H1 (cell line): Measurements from ENCODE around the gene CDPF1. TPM values are rescaled to one million over a fixed set of nuclear protein-coding genes. Genes with fewer than 3 reads are reported as not detected.

Experiments used
- CTCF ChIA-PET: fragments of 300-600 bp; sonication (Branson Sonifier 250); formaldehyde crosslinking; loops from one replicate; lab custom pipeline; 2021; ENCODE audit not compliant: partially characterized antibody; lab: Charles Lee
- POLR2A ChIA-PET: fragments of 300-600 bp; sonication (Branson Sonifier 250); formaldehyde crosslinking; loops from one replicate; lab custom pipeline; 2021; ENCODE audit warnings: inconsistent platforms; ENCODE audit not compliant: partially characterized antibody; lab: Charles Lee
- DNase-seq, 2 experiments: peaks; one replicate each; pipeline versions ENCODE4 v3.0.0 to v3.0.0-alpha.2; 2010 to 2022; ENCODE audit warnings: low spot score in 2 of 2, low read depth in 1 of 2, mixed read lengths in 1 of 2
- FAIRE-seq: peaks from 2 replicates; lab custom pipeline; 2011; peaks lifted over from hg19 to GRCh38; lab: Jason Lieb, UNC
- H2AFZ ChIP-seq: 2 replicates; pipeline ENCODE4 v1.8.1; 2012; ENCODE audit warnings: low read length, inconsistent platforms
- H2AK5ac ChIP-seq: 2 replicates; pipeline ENCODE4 v1.6.1; 2013; ENCODE audit warnings: low read depth, low read length
- H2BK120ac ChIP-seq: replicated peaks from 2 replicates; pipeline ENCODE3; 2013; ENCODE audit warnings: low read depth, low read length, inconsistent platforms
- H2BK12ac ChIP-seq: 2 replicates; pipeline ENCODE4 v1.6.1; 2013; ENCODE audit warnings: low read depth, low read length
- H2BK15ac ChIP-seq: 2 replicates; pipeline ENCODE4 v1.6.1; 2013; ENCODE audit warnings: low read length
- H2BK20ac ChIP-seq: 2 replicates; pipeline ENCODE4 v1.6.1; 2013; ENCODE audit warnings: low read length
- H2BK5ac ChIP-seq: 2 replicates; pipeline ENCODE4 v1.6.1; 2013; ENCODE audit warnings: low read depth, low read length
- H3K14ac ChIP-seq: 2 replicates; pipeline ENCODE4 v1.6.1; 2013; ENCODE audit warnings: inconsistent platforms; ENCODE audit not compliant: insufficient read length
- H3K18ac ChIP-seq: 2 replicates; pipeline ENCODE4 v1.6.1; 2013; ENCODE audit warnings: low read length; ENCODE audit errors: extremely low read depth
- H3K23ac ChIP-seq: 2 replicates; pipeline ENCODE4 v1.6.1; 2013; ENCODE audit warnings: inconsistent platforms; ENCODE audit not compliant: insufficient read length
- H3K23me2 ChIP-seq: 2 replicates; pipeline ENCODE4 v1.6.1; 2013; ENCODE audit warnings: low read depth, low read length
- H3K27ac ChIP-seq: 2 replicates; pipeline ENCODE4 v1.6.1; 2011; ENCODE audit warnings: low read depth, low read length, inconsistent platforms
- H3K27me3 ChIP-seq, 4 experiments: replicated peaks in 1 of 4; 1 replicate in 1 of 4; 2 replicates in 3 of 4; pipeline versions ENCODE4 v1.6.1 to v1.8.1; 2011 to 2013; ENCODE audit warnings: low read length in 3 of 4, mild to moderate bottlenecking in 3 of 4, inconsistent platforms in 2 of 4, mixed read lengths in 2 of 4, moderate library complexity in 1 of 4; ENCODE audit not compliant: control insufficient read depth in 3 of 4, insufficient read depth in 3 of 4; ENCODE audit errors: extremely low read depth in 1 of 4
- H3K36me3 ChIP-seq, 4 experiments: 2 replicates each; pipeline versions ENCODE4 v1.6.1 to v1.8.1; 2011 to 2013; ENCODE audit warnings: mild to moderate bottlenecking in 4 of 4, low read length in 3 of 4, moderate library complexity in 2 of 4, control low read depth in 1 of 4, inconsistent platforms in 1 of 4; ENCODE audit not compliant: insufficient read depth in 4 of 4, control insufficient read depth in 2 of 4
- H3K4ac ChIP-seq: replicated peaks from 2 replicates; pipeline ENCODE3; 2013; ENCODE audit warnings: low read length, low read depth, mixed read lengths, inconsistent platforms; ENCODE audit not compliant: insufficient read length
- H3K4me1 ChIP-seq, 4 experiments: replicated peaks in 1 of 4; 1 replicate in 1 of 4; 2 replicates in 3 of 4; pipeline versions ENCODE4 v1.6.1 to v1.8.1; 2011 to 2013; ENCODE audit warnings: low read length in 3 of 4, inconsistent platforms in 2 of 4, mixed read lengths in 1 of 4; ENCODE audit not compliant: insufficient read depth in 4 of 4, control insufficient read depth in 3 of 4
- H3K4me2 ChIP-seq, 2 experiments: 2 replicates each; pipeline versions ENCODE4 v1.6.1 to v1.8.1; 2011 to 2013; ENCODE audit warnings: low read depth in 2 of 2, low read length in 2 of 2, control low read depth in 1 of 2, inconsistent platforms in 1 of 2, mild to moderate bottlenecking in 1 of 2; ENCODE audit not compliant: insufficient read depth in 1 of 2
- H3K4me3 ChIP-seq, 4 experiments: fragments of 200-600, 300-600 bp in 1 of 4; sonication (generic), shearing (Covaris generic), sonication (Bioruptor Twin) in 1 of 4; 2 replicates each; pipeline versions ENCODE4 v1.5.1 to v1.8.1; 2011 to 2016; ENCODE audit warnings: low read length in 4 of 4, low read depth in 3 of 4, control low read depth in 2 of 4, inconsistent platforms in 2 of 4, mild to moderate bottlenecking in 2 of 4, mixed read lengths in 1 of 4, moderate library complexity in 1 of 4; ENCODE audit not compliant: insufficient read depth in 2 of 4; ENCODE audit errors: extremely low read depth in 1 of 4
- H3K56ac ChIP-seq: replicated peaks from 2 replicates; pipeline ENCODE3; 2013; ENCODE audit warnings: low read depth, mild to moderate bottlenecking, mixed read lengths, low read length, inconsistent platforms; ENCODE audit not compliant: insufficient read length
- H3K79me1 ChIP-seq: 2 replicates; pipeline ENCODE4 v1.6.1; 2013; ENCODE audit warnings: low read depth, low read length, control low read depth
- H3K79me2 ChIP-seq, 2 experiments: 2 replicates each; pipeline versions ENCODE4 v1.6.1 to v1.8.1; 2012 to 2013; ENCODE audit warnings: low read length in 2 of 2, mild to moderate bottlenecking in 2 of 2, inconsistent platforms in 1 of 2; ENCODE audit not compliant: insufficient read depth in 2 of 2, control insufficient read depth in 1 of 2
- H3K9ac ChIP-seq, 4 experiments: replicated peaks in 1 of 4; 1 replicate in 1 of 4; 2 replicates in 3 of 4; pipeline versions ENCODE4 v1.6.1 to v1.8.1; 2011 to 2013; ENCODE audit warnings: low read depth in 3 of 4, low read length in 3 of 4, control low read depth in 2 of 4, mild to moderate bottlenecking in 2 of 4, moderate library complexity in 2 of 4, inconsistent platforms in 1 of 4; ENCODE audit errors: extremely low read depth in 1 of 4
- H3K9me3 ChIP-seq, 2 experiments: 2 replicates each; pipeline versions ENCODE4 v1.6.1 to v1.8.1; 2012 to 2013; ENCODE audit warnings: mild to moderate bottlenecking in 2 of 2, moderate library complexity in 2 of 2, control low read depth in 1 of 2, inconsistent platforms in 1 of 2, low read depth in 1 of 2, low read length in 1 of 2, mixed read lengths in 1 of 2; ENCODE audit not compliant: insufficient read depth in 2 of 2
- H4K20me1 ChIP-seq, 2 experiments: replicated peaks in 1 of 2; 2 replicates each; pipeline versions ENCODE3 to v1.8.1; 2011 to 2013; ENCODE audit warnings: inconsistent platforms in 2 of 2, low read length in 2 of 2, mild to moderate bottlenecking in 1 of 2; ENCODE audit not compliant: insufficient read depth in 2 of 2, control insufficient read depth in 1 of 2
- H4K5ac ChIP-seq: 2 replicates; pipeline ENCODE4 v1.6.1; 2013; ENCODE audit warnings: low read length, low read depth, mixed read lengths, inconsistent platforms; ENCODE audit not compliant: insufficient read length
- H4K8ac ChIP-seq: 2 replicates; pipeline ENCODE4 v1.8.0; 2013; ENCODE audit warnings: mild to moderate bottlenecking, moderate library complexity, low read length, inconsistent platforms; ENCODE audit not compliant: insufficient read depth; ENCODE audit errors: extremely low read depth
- H4K91ac ChIP-seq: replicated peaks from 2 replicates; pipeline ENCODE3; 2013; ENCODE audit warnings: low read length, mixed read lengths, inconsistent platforms; ENCODE audit not compliant: insufficient read length
- ASH2L ChIP-seq: fragments of 200-600, 300-600 bp; sonication (generic); IDR thresholded peaks from one replicate; pipeline ENCODE4 v1.7.1; 2017; ENCODE audit warnings: low read length
- BACH1 ChIP-seq: IDR thresholded peaks from 2 replicates; pipeline ENCODE4 v1.6.1; 2012; ENCODE audit warnings: low read length, improper control_type of control experiment
- CHD1 ChIP-seq: IDR thresholded peaks from 2 replicates; pipeline ENCODE4 v1.6.1; 2012; ENCODE audit warnings: low read depth, low read length, improper control_type of control experiment
- KDM4A ChIP-seq: IDR thresholded peaks from one replicate; pipeline ENCODE4 v1.7.1; 2012; ENCODE audit warnings: low read depth, mild to moderate bottlenecking, moderate library complexity, low read length, inconsistent platforms; ENCODE audit not compliant: severe bottlenecking
- NANOG ChIP-seq: IDR thresholded peaks from 2 replicates; pipeline ENCODE4 v1.6.1; 2011; ENCODE audit warnings: low read length, low read depth, mild to moderate bottlenecking, inconsistent platforms; ENCODE audit not compliant: insufficient read depth, poor library complexity, severe bottlenecking
- PHF8 ChIP-seq: fragments of 200-600 bp; sonication (generic); conservative IDR thresholded peaks from 2 replicates; pipeline ENCODE4 v1.7.1; 2012; ENCODE audit warnings: low read depth, mild to moderate bottlenecking, inconsistent platforms, low read length, moderate library complexity
- TBP ChIP-seq: IDR thresholded peaks from 2 replicates; pipeline ENCODE4 v1.6.1; 2011; ENCODE audit warnings: low read depth, low read length, improper control_type of control experiment
- TCF12 ChIP-seq: IDR thresholded peaks from 2 replicates; pipeline ENCODE4 v1.6.1; 2011; ENCODE audit warnings: low read depth, mild to moderate bottlenecking, low read length
- ZNF274 ChIP-seq: IDR thresholded peaks from 2 replicates; pipeline ENCODE4 v1.7.0; 2012; ENCODE audit warnings: low read length, borderline replicate concordance; ENCODE audit errors: extremely low read depth
- WGBS, 2 experiments: shearing (Covaris generic) in 1 of 2; methylation state at CpG; one replicate each; pipeline versions ENCODE4 v1.1.6 to v1.1.7; 2013 to 2015; ENCODE audit warnings: low lambda C conversion rate in 2 of 2, mixed read lengths in 2 of 2, inconsistent platforms in 1 of 2, low coverage in 1 of 2, missing lambda C conversion rate in 1 of 2; ENCODE audit not compliant: insufficient replicate concordance in 2 of 2, insufficient coverage in 1 of 2, insufficient read length in 1 of 2; ENCODE audit errors: extremely low coverage in 1 of 2, missing lambda C conversion rate in 1 of 2; 5-methylcytosine and 5-hydroxymethylcytosine counted together
- polyA plus RNA-seq, 7 experiments: library from polyadenylated mRNA; depleted of rRNA in 3 of 7; stranded (reverse) in 5 of 7; unstranded in 2 of 7; fragments of >200 nt in 5 of 7; fragments of 200-250 nt in 2 of 7; gene quantifications; 1 replicate in 5 of 7; 2 replicates in 1 of 7; 4 replicates in 1 of 7; pipeline versions ENCODE4 v1.2.1 to v1.2.3, GENCODE V29; 2011 to 2013; ENCODE audit warnings: missing spikeins in 2 of 7, mixed read lengths in 2 of 7
- total RNA-seq: library from RNA; stranded (reverse); fragmentation: NEBNext Ultra II Directional; extraction: Animal tissue kit (Norgen Biotek cat#: 25700); gene quantifications from 2 replicates; pipeline ENCODE4 v1.2.1, GENCODE V29; 2021
- TF ChIP-seq, protein P1 (sequence below): IDR thresholded peaks from 2 replicates; pipeline ENCODE4 v1.6.1; 2012; ENCODE audit warnings: inconsistent platforms

CDPF1 gene
- total and polyA plus RNA-seq, 2 of the 8 experiments (the other 6 are each of a cell fraction or from before 2014, with no cell fraction given) = 9.7 to 13.7 TPM

DNA sequence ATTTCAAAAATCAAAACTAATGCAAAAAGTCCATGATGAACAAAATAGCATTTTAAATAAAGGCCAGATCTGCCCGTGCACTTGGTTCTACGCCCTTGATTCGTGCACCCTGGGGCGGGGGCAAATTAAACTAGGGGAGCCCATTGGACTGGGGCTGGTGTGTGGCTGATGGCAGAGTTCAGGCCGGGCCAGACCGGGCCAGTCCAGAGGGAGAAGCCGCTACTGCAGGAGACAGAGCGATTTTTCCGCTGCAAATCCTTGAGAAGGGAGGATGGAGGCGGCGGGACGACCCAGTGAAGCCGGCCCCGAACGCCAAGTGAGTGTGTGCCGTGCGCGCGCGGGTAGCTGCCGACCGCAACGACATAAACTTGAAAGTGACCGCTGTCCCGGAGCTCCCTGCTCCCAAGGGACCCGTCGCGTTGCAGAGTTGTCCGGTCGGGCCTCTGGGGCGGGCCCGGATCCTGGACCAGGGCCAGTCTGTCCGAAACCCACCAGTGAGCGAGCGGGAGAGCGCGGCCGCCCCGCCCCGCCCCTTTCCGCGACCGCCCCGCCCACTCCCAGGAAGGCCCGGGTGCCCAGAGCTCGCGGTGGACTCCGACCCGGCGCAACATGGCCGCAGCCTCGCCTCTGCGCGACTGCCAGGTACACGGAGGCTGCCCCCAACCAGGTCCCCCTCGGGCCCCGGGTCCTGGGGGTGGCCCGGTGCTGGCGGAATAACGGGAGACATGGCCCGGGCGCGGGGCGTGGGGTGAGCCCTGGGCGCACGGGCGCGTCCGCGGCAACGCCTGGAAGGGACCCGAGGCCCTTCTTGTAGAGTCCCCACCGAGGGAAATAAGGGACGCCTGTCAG lies 17.6 kb upstream of the CDPF1 start, which contains the start of gene TTC38:
TSS of gene TTC38 (plus strand) at position 578 of the 849 bp plus-strand sequence. CDS start at position 610, 32 bp downstream.
- H3K9me3 ChIP-seq = peaks cover 5 to 8% of the 10 kb centered on the region in 2 experiments; a peak in 2 of 4 replicates
- 5% methylated on average over 46 of the region's 74 CpGs; no CpG with 5 or more reads in 1 of the 2 experiments for WGBS, 2 experiments
- peak; percentile 19 to 82 for DNase-seq
- peak within 1 kb of the TSS in 2 of 4 experiments; percentile 25 to 38; a peak in 3 of 7 replicates for H3K9ac ChIP-seq
- H3K14ac ChIP-seq = no peak within 1 kb of the TSS
- H3K56ac ChIP-seq = peak within 1 kb of the TSS; percentile 77
- no peak within 1 kb of the TSS for H3K23ac ChIP-seq
- no peak within 1 kb of the TSS for H2BK5ac ChIP-seq
- peaks cover 7 to 22% (median 12%) of the 10 kb centered on the region in 4 experiments for H3K27me3 ChIP-seq
- peaks cover 0 to 3% of the 10 kb centered on the region in 2 experiments for H4K20me1 ChIP-seq
- H3K4ac ChIP-seq = no peak within 1 kb of the TSS
- H3K23me2 ChIP-seq = peaks cover 3% of the 10 kb centered on the region; the same call in 1 of the 2 replicates
- H3K27ac ChIP-seq = no peak within 1 kb of the TSS
- H3K36me3 ChIP-seq = peaks cover 0 to 5% (median 0%) of the 10 kb centered on the region in 4 experiments; a peak in 1 of 8 replicates
- no peak within 1 kb of the TSS for H2AK5ac ChIP-seq
- H3K4me2 ChIP-seq = peak within 1 kb of the TSS; percentile 45 to 92
- peaks cover 3% of the 10 kb centered on the region; the same call in 1 of the 2 replicates for H3K79me1 ChIP-seq
- H4K91ac ChIP-seq = no peak within 1 kb of the TSS
- H2BK120ac ChIP-seq = no peak within 1 kb of the TSS
- H2AFZ ChIP-seq = peak within 1 kb of the TSS; percentile 18; the same call in 1 of the 2 replicates
- H3K79me2 ChIP-seq = no peaks in the 10 kb centered on the region
- no peak within 1 kb of the TSS for H2BK15ac ChIP-seq
- peak within 1 kb of the TSS; percentile 56 to 77 (median 63) for H3K4me3 ChIP-seq
- H3K4me1 ChIP-seq = no peaks in the 10 kb centered on the region; a peak in 1 of 7 replicates
- H2BK20ac ChIP-seq = no peak within 1 kb of the TSS
- H2BK12ac ChIP-seq = no peak within 1 kb of the TSS
- peak within 1 kb of the TSS; percentile 77 for H4K8ac ChIP-seq
- POLR2A ChIA-PET = interaction anchor here (1.0 to 1.9 kb wide), 8 partner anchors 9 to 57 kb away, joined by 3 to 7 read pairs (median 4); partner anchors contain the start of genes CDPF1 and GTSE1
- FAIRE-seq = no peak
- CTCF ChIA-PET = interaction anchor here (0.9 to 1.5 kb wide), 3 partner anchors 10 to 101 kb away, joined by 3 read pairs; no protein-coding TSS in a partner anchor
- H3K18ac ChIP-seq = no peak within 1 kb of the TSS; the same call in none of the 2 replicates
- H4K5ac ChIP-seq = no peak within 1 kb of the TSS
- TF ChIP-seq TBP (peak; percentile 33; the same call in 1 of the 2 replicates), BACH1 (peak; percentile 42; the same call in 1 of the 2 replicates), ZNF274 (no peak), NANOG (no peak), KDM4A (peak; percentile 77), PHF8 (peak; percentile 72), ASH2L (peak; percentile 53), CHD1 (no peak), TCF12 (no peak)
- TF ChIP-seq, protein P1, sequence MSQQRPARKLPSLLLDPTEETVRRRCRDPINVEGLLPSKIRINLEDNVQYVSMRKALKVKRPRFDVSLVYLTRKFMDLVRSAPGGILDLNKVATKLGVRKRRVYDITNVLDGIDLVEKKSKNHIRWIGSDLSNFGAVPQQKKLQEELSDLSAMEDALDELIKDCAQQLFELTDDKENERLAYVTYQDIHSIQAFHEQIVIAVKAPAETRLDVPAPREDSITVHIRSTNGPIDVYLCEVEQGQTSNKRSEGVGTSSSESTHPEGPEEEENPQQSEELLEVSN = no peak
